Peyer's patch (tissue), 4 donors: ENCODE measurements around the gene NOTCH4.

ENCODE experiments used
- CTCF ChIP-seq, 6 experiments: fragments of 450-650 bp in 4 of 6; fragments of 200-600 bp in 2 of 6; sonication (generic) in 1 of 6; IDR thresholded peaks; one replicate each; pipeline ENCODE4 v1.5.1; 2017 to 2019; ENCODE audit warnings: antibody characterized with exemption in 6 of 6, mild to moderate bottlenecking in 3 of 6, moderate library complexity in 1 of 6
- POLR2A ChIP-seq, 2 donors: fragments of 450-650 bp; IDR thresholded peaks; one replicate each; pipeline ENCODE4 v1.5.1; 2017; ENCODE audit warnings: antibody characterized with exemption in 2 of 2, mild to moderate bottlenecking in 2 of 2, moderate library complexity in 2 of 2

GRCh38 chr6:32187009-32187709 is 36.7 kb downstream of the NOTCH4 start:
- TF ChIP-seq CTCF (IDR thresholded peaks at IDR 0.05) (no peak), POLR2A (IDR thresholded peaks at IDR 0.05) (no peak)
